Measurements from ENCODE around the gene AGPAT4. TPM values are rescaled to one million over a fixed set of nuclear protein-coding genes. Genes with fewer than 3 reads are reported as not detected.

The AGPAT4 gene
- total RNA-seq, 2 donors from 2014 or later: 3.6 to 9.2 TPM

GRCh38 chr6:161132384-161132783 is 141.5 kb downstream of the AGPAT4 start:
- Histone ChIP-seq H3K27me3 (no peaks in the 10 kb centered on the region), H3K9ac (ENCODE audit: low read depth in 2 of 2, low read length in 2 of 2) (no peak overlapping the region), H3K9me3 (no peaks in the 10 kb centered on the region), H3K27ac (no peak overlapping the region), H3K36me3 (no peaks in the 10 kb centered on the region), H3K4me3 (no peak overlapping the region), H3K4me1 (no peaks in the 10 kb centered on the region)
- intact Hi-C loops (cut with DNase I): no loop called here
- DNase-seq: no peak
- no peak for TF ChIP-seq CTCF (IDR thresholded peaks at IDR 0.05)

- Histone ChIP-seq H3K27me3 (no peaks in the 10 kb centered on the region), H3K9me3 (no peaks in the 10 kb centered on the region), H3K27ac (no peak overlapping the region), H3K36me3 (no peaks in the 10 kb centered on the region), H3K9ac (ENCODE audit: low read depth in 2 of 2, low read length in 2 of 2) (no peak overlapping the region), H3K4me3 (no peak overlapping the region), H3K4me1 (no peaks in the 10 kb centered on the region)
- DNase-seq: no peak
- intact Hi-C loops (cut with DNase I): no loop called here
- no peak for TF ChIP-seq CTCF (IDR thresholded peaks at IDR 0.05)
Observed at GRCh38 chr6:161130967-161131766, 142.7 kb downstream of the AGPAT4 start.

- H3K9ac ChIP-seq (ENCODE audit: low read depth in 2 of 2, low read length in 2 of 2): no peak overlapping the region
- no peaks in the 10 kb centered on the region for H3K9me3 ChIP-seq
Observed at GRCh38 chr6:161130541-161130940, 143.3 kb downstream of the AGPAT4 start.

GRCh38 chr6:161128680-161129196 is 145.1 kb downstream of the AGPAT4 start:
- TF ChIP-seq CTCF (IDR thresholded peaks at IDR 0.05): no peak
- H3K4me3 ChIP-seq: no peak overlapping the region
- H3K27ac ChIP-seq: no peak overlapping the region
- DNase-seq: no peak
- no peaks in the 10 kb centered on the region for H3K9me3 ChIP-seq
- intact Hi-C loops (cut with DNase I): no loop called here
- no peak overlapping the region for H3K9ac ChIP-seq (ENCODE audit: low read depth in 2 of 2, low read length in 2 of 2)
- no peaks in the 10 kb centered on the region for H3K27me3 ChIP-seq
- no peaks in the 10 kb centered on the region for H3K4me1 ChIP-seq
- no peaks in the 10 kb centered on the region for H3K36me3 ChIP-seq

More at GRCh38 chr6:161130541-161130940, 143.3 kb downstream of the AGPAT4 start:
- TF ChIP-seq CTCF (IDR thresholded peaks at IDR 0.05): no peak
- Histone ChIP-seq H3K4me3 (no peak overlapping the region), H3K27me3 (no peaks in the 10 kb centered on the region), H3K4me1 (no peaks in the 10 kb centered on the region), H3K36me3 (no peaks in the 10 kb centered on the region), H3K27ac (no peak overlapping the region)
- DNase-seq: no peak
- intact Hi-C loops (cut with DNase I): no loop called here

GRCh38 chr6:161128230-161128629 is 145.6 kb downstream of the AGPAT4 start:
- no peaks in the 10 kb centered on the region for H3K27me3 ChIP-seq
- H3K4me1 ChIP-seq: no peaks in the 10 kb centered on the region
- TF ChIP-seq CTCF (IDR thresholded peaks at IDR 0.05): no peak
- no peak overlapping the region for H3K4me3 ChIP-seq
- no peaks in the 10 kb centered on the region for H3K9me3 ChIP-seq
- H3K27ac ChIP-seq: no peak overlapping the region
- intact Hi-C loops (cut with DNase I): no loop called here
- H3K9ac ChIP-seq (ENCODE audit: low read depth in 2 of 2, low read length in 2 of 2): no peak overlapping the region
- no peak for DNase-seq
- no peaks in the 10 kb centered on the region for H3K36me3 ChIP-seq
